Nephron (organoid): Measurements from ENCODE around the gene PRKG1.

Source experiments
- H3K27ac Mint-ChIP-seq, 3 experiments: 2 replicates each; pipeline ENCODE4 v1.8.0; 2020; ENCODE audit warnings: mixed read lengths in 3 of 3, mild to moderate bottlenecking in 2 of 3, moderate library complexity in 1 of 3
- H3K27me3 Mint-ChIP-seq: 2 replicates; pipeline ENCODE4 v1.8.0; 2021; ENCODE audit warnings: low read depth, mild to moderate bottlenecking, moderate library complexity, mixed read lengths
- H3K36me3 Mint-ChIP-seq: 2 replicates; pipeline ENCODE4 v1.8.0; 2020; ENCODE audit warnings: low read depth, mixed read lengths
- H3K4me1 Mint-ChIP-seq: 2 replicates; pipeline ENCODE4 v1.8.0; 2020; ENCODE audit warnings: mixed read lengths
- H3K4me3 Mint-ChIP-seq, 3 experiments: 2 replicates each; pipeline ENCODE4 v1.8.0; 2020; ENCODE audit warnings: mild to moderate bottlenecking in 3 of 3, mixed read lengths in 3 of 3, moderate library complexity in 2 of 3
- H3K9me3 Mint-ChIP-seq: 2 replicates; pipeline ENCODE4 v1.8.0; 2020; ENCODE audit warnings: mixed read lengths
- TF ChIP-seq, protein P1 (sequence below), 3 experiments: fragments of 200-600 bp; sonication (generic); IDR thresholded peaks; one replicate each; pipeline ENCODE4 v1.5.0; 2021; ENCODE audit warnings: antibody characterized with exemption in 3 of 3; ENCODE audit not compliant: unreplicated experiment in 3 of 3

Gene PRKG1

DNA sequence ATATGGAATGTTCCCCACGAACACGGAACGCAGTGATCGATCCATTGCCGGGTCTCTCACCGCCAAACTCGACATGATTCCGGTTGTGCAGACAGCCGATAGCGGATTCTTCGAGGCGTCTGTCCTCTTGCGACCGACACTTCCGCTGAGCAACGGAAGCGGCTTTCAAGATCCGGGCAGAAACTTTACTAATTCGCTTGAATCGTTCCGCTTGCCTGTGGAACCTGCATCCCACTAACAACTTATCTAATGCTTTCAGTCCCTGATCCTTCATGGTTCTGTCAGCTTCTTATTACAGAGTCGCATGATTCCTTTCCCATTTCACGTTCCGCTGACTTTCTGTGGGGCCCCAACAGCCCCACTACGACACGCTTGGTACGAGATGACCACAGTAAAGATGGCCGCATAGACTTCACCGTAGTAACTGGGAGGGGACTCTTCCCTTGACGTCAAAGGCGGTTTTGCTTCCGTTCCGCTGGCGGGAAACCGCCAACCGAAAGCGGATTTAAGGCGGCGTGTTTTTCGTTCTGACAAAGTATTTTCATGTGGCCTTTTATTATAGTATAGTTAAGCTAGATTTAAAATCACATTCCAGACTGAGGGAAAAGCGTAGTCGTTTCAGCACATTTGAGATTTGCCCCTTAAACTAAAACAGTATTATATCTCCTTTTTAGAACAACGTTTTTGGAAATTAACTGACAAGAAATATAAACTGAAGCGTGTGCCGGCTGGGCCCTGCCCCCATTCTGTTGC, 625.4 kb downstream of the PRKG1 start, which contains the start of gene CSTF2T:
Gene CSTF2T (minus strand): TSS at position 121 of the 753 bp plus-strand sequence. CDS start 46 bp downstream, at position 75.
- Mint-ChIP-seq H3K27me3 (no peaks in the 10 kb centered on the region), H3K36me3 (peaks cover 27% of the 10 kb centered on the region), H3K9me3 (no peaks in the 10 kb centered on the region), H3K4me1 (peaks cover 47% of the 10 kb centered on the region), H3K27ac (peak within 1 kb of the TSS; percentile 100), H3K4me3 (peak within 1 kb of the TSS; percentile 95 to 100 (median 99))
- TF ChIP-seq, protein P1, sequence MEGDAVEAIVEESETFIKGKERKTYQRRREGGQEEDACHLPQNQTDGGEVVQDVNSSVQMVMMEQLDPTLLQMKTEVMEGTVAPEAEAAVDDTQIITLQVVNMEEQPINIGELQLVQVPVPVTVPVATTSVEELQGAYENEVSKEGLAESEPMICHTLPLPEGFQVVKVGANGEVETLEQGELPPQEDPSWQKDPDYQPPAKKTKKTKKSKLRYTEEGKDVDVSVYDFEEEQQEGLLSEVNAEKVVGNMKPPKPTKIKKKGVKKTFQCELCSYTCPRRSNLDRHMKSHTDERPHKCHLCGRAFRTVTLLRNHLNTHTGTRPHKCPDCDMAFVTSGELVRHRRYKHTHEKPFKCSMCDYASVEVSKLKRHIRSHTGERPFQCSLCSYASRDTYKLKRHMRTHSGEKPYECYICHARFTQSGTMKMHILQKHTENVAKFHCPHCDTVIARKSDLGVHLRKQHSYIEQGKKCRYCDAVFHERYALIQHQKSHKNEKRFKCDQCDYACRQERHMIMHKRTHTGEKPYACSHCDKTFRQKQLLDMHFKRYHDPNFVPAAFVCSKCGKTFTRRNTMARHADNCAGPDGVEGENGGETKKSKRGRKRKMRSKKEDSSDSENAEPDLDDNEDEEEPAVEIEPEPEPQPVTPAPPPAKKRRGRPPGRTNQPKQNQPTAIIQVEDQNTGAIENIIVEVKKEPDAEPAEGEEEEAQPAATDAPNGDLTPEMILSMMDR (IDR thresholded peaks at IDR 0.05; ENCODE audit: unreplicated experiment in 3 of 3): no peak

- Mint-ChIP-seq H3K4me1 (peaks cover 42% of the 10 kb centered on the region), H3K27ac (peak overlapping the region; percentile 100), H3K27me3 (no peaks in the 10 kb centered on the region), H3K4me3 (peak overlapping the region; percentile 95 to 100 (median 99)), H3K36me3 (peaks cover 27% of the 10 kb centered on the region), H3K9me3 (no peaks in the 10 kb centered on the region)
- TF ChIP-seq, protein P1 (IDR thresholded peaks at IDR 0.05; ENCODE audit: unreplicated experiment in 3 of 3): no peak
Observed at GRCh38 chr10:51700228-51700817, 626.0 kb downstream of the PRKG1 start.

DNA sequence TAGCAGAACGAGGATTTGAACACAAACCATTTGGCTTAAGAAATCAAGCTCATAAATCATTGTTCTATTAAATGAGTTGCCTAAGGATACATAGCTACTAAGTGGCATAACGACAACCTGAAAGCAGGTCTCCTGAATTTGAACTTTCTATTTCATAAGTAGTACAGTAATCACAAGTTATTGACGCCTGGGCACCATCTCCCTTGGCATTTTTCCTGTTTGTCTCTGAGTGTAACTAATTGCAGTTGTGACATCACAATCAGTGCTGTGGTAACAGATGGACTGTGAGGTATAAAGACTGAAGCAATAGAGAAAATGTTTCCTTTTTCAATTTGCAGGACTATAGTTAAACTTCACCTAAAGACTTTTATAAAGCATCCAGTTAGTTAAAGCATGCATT, 631.5 kb downstream of the PRKG1 start:
- Mint-ChIP-seq H3K27me3 (no peaks in the 10 kb centered on the region), H3K4me1 (peaks cover 18% of the 10 kb centered on the region), H3K27ac (peak overlapping the region in 1 of 3 experiments; percentile 18), H3K4me3 (no peak overlapping the region), H3K9me3 (no peaks in the 10 kb centered on the region), H3K36me3 (no peaks in the 10 kb centered on the region)
- TF ChIP-seq, protein P1 (IDR thresholded peaks at IDR 0.05; ENCODE audit: unreplicated experiment in 3 of 3): no peak

GRCh38 chr10:51706225-51706624, 631.9 kb downstream of the PRKG1 start:
- no peaks in the 10 kb centered on the region for H3K27me3 Mint-ChIP-seq
- H3K36me3 Mint-ChIP-seq: no peaks in the 10 kb centered on the region
- no peak overlapping the region for H3K4me3 Mint-ChIP-seq
- peaks cover 20% of the 10 kb centered on the region for H3K4me1 Mint-ChIP-seq
- no peaks in the 10 kb centered on the region for H3K9me3 Mint-ChIP-seq
- H3K27ac Mint-ChIP-seq: peak overlapping the region in 1 of 3 experiments; percentile 18
- TF ChIP-seq, protein P1 (IDR thresholded peaks at IDR 0.05; ENCODE audit: unreplicated experiment in 3 of 3): no peak

DNA sequence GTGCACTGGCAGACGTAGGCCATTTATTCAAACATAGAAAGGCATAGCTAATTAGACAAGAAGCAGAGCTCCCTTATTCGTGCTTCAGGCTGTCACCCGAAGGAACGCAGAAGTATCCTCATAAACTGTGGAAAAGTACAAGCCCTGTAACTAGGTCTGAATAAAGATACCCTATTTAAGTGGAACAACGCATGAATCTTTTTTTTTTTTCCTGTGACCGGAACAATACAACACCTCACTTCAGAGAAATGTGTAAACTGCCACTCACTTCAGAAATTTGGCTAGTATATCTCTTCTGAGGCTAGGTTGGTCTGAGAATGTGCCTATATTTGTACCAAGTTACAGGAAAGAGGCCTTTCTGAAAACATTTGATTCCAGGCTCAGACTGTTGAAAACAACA, 633.1 kb downstream of the PRKG1 start:
- Mint-ChIP-seq H3K27ac (no peak overlapping the region), H3K4me3 (no peak overlapping the region), H3K27me3 (no peaks in the 10 kb centered on the region), H3K9me3 (no peaks in the 10 kb centered on the region), H3K36me3 (no peaks in the 10 kb centered on the region), H3K4me1 (peaks cover 27% of the 10 kb centered on the region)
- TF ChIP-seq, protein P1 (IDR thresholded peaks at IDR 0.05; ENCODE audit: unreplicated experiment in 3 of 3): no peak
